GM18951 (cell line): ENCODE results near the gene CEP295NL.

Source experiments
- POLR2A ChIP-seq: IDR thresholded peaks from 4 replicates; pipeline ENCODE4 v1.6.1; 2011; ENCODE audit warnings: mild to moderate bottlenecking; ENCODE audit not compliant: insufficient read length, insufficient read depth; ENCODE audit errors: extremely low read depth
- in situ Hi-C: fragments of 300-500 bp; cut with MboI; formaldehyde crosslinking; loops from one replicate; pipeline ENCODE4 v1.12.0; 2022; ENCODE audit warnings: low sequenced_read_pairs, mixed read lengths, inconsistent platforms; ENCODE audit not compliant: unreplicated experiment

CEP295NL gene

DNA sequence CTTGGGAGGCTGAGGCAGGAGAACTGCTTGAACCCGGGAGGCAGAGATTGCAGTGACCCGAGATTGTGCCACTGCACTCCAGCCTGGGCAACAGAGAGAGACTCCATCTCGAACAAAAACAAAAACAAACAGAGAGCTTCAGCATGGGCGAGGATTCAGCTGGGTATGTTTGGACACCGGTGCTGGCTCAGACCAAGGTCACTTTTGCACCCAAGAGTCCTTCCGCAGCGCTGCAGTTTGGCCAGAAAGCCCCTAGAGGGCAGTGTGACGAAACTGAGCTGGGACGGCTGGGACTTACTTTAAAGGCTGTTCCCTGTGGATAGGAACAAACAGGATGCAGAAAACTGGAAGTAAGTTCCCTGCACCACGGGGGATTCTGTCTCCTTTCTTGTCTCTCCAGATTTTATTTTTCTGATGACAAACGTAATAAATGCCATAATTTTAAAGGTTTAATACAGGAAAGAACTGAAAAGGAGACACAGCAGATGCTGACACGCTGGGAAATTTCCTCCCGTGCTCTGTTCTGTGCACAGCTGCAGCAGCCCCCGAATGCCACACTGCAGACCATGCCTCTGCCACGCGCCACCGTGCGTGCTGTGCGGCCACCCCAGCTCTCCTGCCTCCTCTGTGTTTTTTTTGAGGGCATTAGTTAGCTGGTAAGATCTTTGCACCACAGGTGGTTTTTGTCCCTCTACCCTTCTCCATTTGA is 37.2 kb downstream of the CEP295NL start:
- in situ Hi-C loops = loop anchor here (10.0 kb wide), 1 partner anchor 109 kb away; the partner anchor contains the start of gene LGALS3BP
- TF ChIP-seq POLR2A = no peak

DNA sequence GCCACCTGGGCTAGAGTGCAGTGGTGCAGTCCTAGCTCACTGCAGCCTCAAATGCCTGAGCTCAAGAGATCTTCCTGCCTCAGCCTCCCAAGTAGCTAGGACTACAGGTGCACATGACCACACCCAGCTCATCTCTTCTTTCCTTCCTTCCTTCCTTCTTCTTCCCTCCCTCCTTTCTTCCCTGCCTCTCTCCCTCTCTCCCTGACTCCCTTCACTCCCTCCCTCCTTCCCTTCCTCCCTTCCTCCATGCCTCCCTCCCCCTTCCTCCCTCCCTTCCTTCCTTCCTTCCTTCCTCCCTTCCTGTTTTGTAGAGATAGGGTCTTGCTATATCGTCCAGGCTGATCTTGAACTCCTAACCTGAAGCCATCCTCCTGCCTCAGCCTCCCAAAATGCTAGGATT is 38.9 kb downstream of the CEP295NL start:
- in situ Hi-C loops = loop anchor here (10.0 kb wide), 1 partner anchor 111 kb away; the partner anchor contains the start of gene LGALS3BP
- TF ChIP-seq POLR2A = no peak

DNA sequence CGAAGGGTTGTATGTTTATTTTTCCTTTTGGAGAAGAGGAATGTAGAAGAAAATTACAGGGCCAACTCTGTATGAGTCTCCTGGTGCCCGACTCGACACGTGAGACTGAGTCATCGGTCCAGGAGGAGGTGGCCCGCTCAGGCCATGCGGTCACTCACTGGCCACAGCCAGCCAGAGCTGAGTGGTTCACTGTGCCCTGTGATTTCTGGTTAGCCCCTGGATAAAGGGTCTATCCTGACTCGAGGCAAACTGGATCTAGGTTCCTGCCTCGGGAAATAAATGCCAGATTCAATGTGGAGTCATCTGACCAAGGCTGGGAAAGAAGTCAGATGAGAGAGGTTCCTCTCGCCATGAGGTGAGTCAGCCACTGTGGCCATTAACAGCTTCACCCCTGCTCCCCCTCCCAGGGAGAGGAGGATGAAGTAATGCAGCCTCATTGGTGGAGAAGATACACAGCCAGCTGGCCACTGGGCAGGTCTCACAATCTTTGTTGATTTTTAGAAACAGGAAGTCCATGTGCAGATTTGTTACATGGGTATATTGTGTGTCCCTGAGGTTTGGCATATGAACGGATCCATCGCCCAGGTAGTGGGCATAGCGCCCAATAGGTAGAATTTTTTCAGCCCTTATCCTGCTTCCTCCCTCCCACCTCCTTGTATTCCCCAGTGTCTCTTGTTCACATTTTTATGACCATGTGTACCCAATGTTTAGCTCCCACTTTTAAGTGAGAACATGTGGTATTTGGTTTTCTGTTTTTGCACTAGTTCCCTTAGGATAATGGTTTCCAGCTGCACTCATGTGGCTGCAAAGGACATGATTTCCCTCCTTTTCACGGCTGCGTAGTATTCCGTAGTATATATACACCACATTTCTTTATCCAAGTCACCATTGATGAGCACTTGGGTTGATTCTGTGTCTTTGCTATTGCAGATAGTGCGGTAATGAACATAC is 40.7 kb downstream of the CEP295NL start:
- TF ChIP-seq POLR2A = no peak
- in situ Hi-C loops = loop anchor here (10.0 kb wide), 1 partner anchor 112 kb away; the partner anchor contains the start of gene LGALS3BP

DNA sequence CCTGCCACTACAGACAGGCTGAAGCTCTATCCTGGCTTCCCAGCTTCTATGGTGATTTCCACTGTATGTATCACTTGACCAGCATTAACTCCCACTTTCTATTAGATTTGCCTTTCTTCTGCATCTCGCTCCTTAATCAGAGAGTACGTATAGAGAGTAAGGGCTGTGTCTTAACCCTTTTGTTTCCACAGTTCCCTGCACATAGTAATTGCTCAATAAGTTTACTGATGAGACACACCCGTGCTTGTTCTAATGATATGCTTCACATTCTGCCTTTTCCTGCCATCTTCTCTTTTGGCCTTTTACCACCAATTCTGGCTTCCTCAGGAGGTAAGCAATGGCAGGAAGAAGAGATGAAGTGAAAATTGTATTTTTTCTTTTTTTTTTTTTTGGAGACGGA is 41.8 kb downstream of the CEP295NL start:
- in situ Hi-C loops = loop anchor here (10.0 kb wide), 1 partner anchor 114 kb away; the partner anchor contains the start of gene LGALS3BP

DNA sequence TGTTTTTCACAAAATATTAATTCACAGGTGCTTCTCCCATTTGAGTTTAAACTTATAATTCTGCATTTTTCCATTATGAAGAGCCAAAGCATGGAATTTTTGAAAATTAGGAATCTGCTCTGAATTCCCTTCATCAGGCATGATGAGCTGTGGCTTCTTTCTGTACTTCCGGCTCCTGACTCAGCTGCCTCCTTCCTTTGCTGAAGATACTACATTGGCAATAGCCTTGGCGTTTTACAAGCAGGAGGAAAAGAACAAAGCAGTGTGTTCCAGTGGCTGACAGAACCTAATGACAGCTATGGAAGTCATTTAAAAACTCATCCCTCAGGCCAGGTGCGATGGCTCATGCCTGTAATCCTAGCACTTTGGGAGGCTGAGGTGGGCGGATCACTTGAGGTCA is 44.0 kb downstream of the CEP295NL start:
- in situ Hi-C loops = no loop called here
- TF ChIP-seq POLR2A = no peak

More for the DNA sequence above, 41.8 kb downstream of the CEP295NL start:
- TF ChIP-seq POLR2A = no peak

DNA sequence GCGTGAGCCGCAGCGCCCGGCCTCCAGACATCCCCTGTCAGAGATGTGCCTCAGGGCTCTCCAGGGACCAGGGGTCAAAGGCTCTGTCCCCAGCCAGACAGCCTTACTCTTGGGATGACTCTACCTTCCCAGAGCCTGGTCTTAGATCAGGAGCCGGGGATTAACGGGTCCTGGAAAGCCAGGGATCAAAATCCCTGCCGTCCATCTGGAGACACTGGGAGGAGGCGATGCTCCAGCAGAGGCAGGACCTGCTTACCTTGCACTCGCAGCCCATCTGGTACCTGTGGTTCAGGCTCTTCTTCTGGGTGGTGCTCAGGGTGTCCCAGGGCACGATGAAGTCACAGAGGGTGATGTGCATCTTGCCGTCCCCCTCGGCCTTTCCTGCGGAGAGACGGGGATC is 45.7 kb downstream of the CEP295NL start:
- in situ Hi-C loops = no loop called here
- TF ChIP-seq POLR2A = no peak

DNA sequence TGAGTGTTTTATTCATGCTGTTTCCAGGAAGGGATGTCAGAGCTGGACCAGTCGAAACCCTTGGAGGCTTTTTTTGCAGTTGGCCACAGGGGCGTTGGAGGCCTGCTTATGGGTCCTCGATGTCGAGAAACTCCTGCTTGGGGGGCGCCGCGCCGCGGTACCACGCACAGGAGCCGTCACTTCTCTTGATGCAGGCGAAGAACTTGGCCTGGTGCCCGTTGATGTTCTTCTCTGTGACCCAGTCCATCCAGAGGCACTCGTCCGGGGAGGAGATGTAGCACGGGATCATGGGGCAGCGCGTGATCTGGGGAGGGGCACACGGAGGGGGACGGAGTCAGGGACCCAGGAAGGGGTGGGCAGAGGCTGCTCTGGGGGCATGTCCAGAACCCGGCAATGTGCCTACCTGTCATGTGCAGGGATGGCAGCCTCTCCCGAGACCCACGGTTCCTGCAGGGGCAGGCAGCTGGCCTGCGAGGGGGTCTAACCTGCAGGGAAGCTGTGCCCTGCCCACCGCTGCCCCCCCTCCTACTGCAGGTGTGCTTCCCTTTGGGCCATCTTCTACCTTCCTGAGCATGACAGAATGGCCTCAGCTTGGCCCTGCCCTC is 47.3 kb downstream of the CEP295NL start:
- TF ChIP-seq POLR2A = no peak
- in situ Hi-C loops = no loop called here

DNA sequence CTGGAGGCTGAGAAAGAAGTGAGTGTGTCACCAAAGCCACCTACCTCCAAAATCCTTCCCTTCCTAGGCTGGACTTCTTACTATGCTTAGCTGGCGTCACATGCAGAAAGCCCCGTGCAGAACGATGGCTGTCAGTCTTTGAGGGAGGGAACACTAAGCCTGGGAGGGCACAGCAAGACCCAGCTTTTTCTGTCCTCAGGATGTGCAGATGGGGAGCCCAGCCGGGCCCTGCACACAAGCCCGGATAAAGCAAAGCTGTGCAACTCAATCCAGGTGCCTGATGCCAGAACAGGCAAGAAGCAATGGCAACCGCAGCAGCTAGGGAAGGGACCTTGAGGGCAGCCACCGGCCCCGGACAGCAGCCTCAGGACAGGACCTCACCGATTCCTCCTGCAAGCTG is 48.5 kb downstream of the CEP295NL start:
- in situ Hi-C loops = no loop called here
- no peak for TF ChIP-seq POLR2A

DNA sequence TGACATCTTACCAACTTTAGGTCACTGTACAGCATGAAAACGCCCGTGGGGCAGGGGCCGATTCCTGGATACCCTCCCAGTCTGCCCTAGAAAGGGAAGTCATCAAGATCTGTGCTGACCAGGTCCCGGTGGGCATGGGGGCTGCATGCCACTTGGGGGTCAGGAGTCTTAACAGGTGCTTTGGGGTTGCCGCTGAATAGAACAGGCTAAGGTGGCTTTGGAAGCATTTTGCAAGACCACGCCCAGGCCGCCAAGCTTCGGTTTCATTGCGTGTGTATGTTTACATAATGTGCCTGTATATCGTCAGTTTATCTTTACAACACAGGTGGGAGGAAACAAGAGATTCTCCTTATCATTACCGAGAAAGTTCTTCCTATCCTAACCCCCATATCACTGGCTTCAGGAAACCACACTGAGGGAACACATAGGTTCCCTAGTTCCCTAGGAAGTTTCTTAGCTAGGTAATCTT is 49.0 kb downstream of the CEP295NL start:
- no peak for TF ChIP-seq POLR2A
- in situ Hi-C loops = no loop called here

DNA sequence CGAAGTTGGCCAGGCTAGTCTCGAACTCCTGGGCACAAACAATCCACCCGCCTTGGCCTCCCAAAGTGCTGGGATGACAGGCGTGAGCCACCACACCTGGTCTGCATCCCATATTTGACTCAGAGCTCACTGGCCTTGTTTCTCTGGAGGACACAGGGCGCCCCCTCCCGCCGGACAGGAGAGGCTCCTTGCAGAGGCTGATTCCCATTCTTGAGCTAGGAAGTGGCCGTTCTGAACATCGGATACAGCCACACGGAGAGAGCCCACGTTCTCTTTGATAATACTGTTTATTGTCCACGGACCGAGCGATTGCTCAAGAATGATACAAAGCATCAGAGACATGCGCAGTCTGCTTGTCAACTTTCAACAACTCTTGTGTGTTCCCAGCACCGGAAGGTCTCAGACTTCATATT is 50.3 kb downstream of the CEP295NL start:
- in situ Hi-C loops = no loop called here
- no peak for TF ChIP-seq POLR2A

DNA sequence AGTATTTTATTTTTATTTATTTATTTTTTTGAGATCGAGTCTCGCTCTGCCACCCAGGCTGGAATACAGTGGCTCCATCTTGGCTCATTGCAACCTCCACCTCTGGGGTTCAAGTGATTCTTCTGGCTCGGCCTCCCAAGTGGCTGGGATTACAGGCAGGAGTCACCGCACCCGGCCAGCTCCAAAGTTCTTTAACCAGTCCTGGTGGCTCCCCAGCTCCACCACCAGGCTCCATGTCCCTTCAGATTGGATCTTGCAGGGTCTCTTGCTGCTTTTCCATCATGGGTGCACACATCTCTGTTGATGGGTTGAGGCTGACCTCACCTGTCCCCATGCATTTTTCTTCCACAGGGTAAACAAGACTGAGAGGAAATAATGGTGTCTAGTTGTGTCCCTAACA is 54.0 kb downstream of the CEP295NL start:
- in situ Hi-C loops = no loop called here
- no peak for TF ChIP-seq POLR2A

DNA sequence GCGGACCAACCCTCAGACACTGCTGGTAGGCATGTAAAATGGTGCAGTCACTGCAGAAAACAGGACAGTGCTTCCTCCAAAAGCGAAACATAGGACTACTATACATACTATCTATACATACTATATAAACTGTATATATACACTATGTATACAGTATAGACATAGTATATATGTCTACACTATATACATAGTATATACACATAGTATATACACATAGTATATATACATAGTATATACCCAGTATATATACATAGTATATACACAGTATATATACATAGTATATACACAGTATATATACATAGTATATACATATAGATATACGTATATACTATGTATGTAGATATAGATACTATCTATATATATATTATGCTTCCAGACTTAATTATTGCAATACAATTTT is 55.9 kb downstream of the CEP295NL start:
- in situ Hi-C loops = no loop called here
- TF ChIP-seq POLR2A = no peak
